Gastroesophageal sphincter (tissue), 4 donors: Measurements from ENCODE around the gene MYO3B. TPM values are rescaled to one million over a fixed set of nuclear protein-coding genes. Genes with fewer than 3 reads are reported as not detected.
A peak's percentile ranks its signal among the peaks of the same experiment; 100 is the strongest.

Experiments
- ATAC-seq: fragments of 150-250 bp; one replicate; pipeline ENCODE4 v1.9.1; 2016; ENCODE audit warnings: mild to moderate bottlenecking, moderate library complexity
- H3K27ac ChIP-seq, 4 donors: fragments of 200-600 bp; sonication (generic) in 3 of 4; 1 replicate in 3 of 4; 2 replicates in 1 of 4; pipeline ENCODE4 v1.5.1; 2016 to 2019
- H3K27me3 ChIP-seq: fragments of 200-600 bp; sonication (generic); one replicate; pipeline ENCODE4 v1.5.1; 2019
- H3K36me3 ChIP-seq, 2 donors: fragments of 200-600 bp; sonication (generic); one replicate each; pipeline ENCODE4 v1.5.1; 2019; ENCODE audit warnings: control low read depth in 1 of 2
- H3K4me1 ChIP-seq, 3 donors: fragments of 200-600 bp; sonication (generic); 1 replicate in 2 of 3; 2 replicates in 1 of 3; pipeline ENCODE4 v1.5.1; 2016 to 2019; ENCODE audit warnings: control low read depth in 2 of 3
- H3K4me3 ChIP-seq, 2 donors: fragments of 200-600 bp; sonication (generic); one replicate each; pipeline ENCODE4 v1.5.1; 2019; ENCODE audit warnings: mild to moderate bottlenecking in 1 of 2, moderate library complexity in 1 of 2
- H3K9me3 ChIP-seq, 3 donors: fragments of 200-600 bp; sonication (generic); one replicate each; pipeline ENCODE4 v1.5.1; 2017 to 2019; ENCODE audit warnings: control low read depth in 2 of 3
- EP300 ChIP-seq: sonication (generic); formaldehyde crosslinking; IDR thresholded peaks from one replicate; pipeline ENCODE4 v1.6.1; 2017; ENCODE audit warnings: antibody characterized with exemption, mild to moderate bottlenecking
- POLR2A ChIP-seq, 2 donors: fragments of 450-650 bp; IDR thresholded peaks; one replicate each; pipeline ENCODE4 v1.6.1; 2017; ENCODE audit warnings: antibody characterized with exemption in 2 of 2, mild to moderate bottlenecking in 2 of 2, moderate library complexity in 1 of 2
- POLR2AphosphoS5 ChIP-seq: sonication (generic); formaldehyde crosslinking; IDR thresholded peaks from one replicate; pipeline ENCODE4 v1.6.1; 2017; ENCODE audit warnings: antibody characterized with exemption
- WGBS, 2 donors: methylation state at CpG; one replicate each; pipeline ENCODE4 v1.1.5; 2018; ENCODE audit warnings: low coverage in 1 of 2; 5-methylcytosine and 5-hydroxymethylcytosine counted together
- total RNA-seq, 4 donors: library from RNA; depleted of rRNA; stranded (reverse); fragments of >200 nt; gene quantifications; one replicate each; pipeline ENCODE4 v1.1.0, GENCODE V29; 2016
- TF ChIP-seq, protein P1 (sequence below), 4 experiments: fragments of 200-600 bp in 2 of 4; fragments of 450-650 bp in 2 of 4; sonication (generic) in 1 of 4; IDR thresholded peaks; one replicate each; pipeline ENCODE4 v1.5.1; 2017 to 2019; ENCODE audit warnings: antibody characterized with exemption in 4 of 4, mild to moderate bottlenecking in 2 of 4, moderate library complexity in 2 of 4

The MYO3B gene
- total RNA-seq, 4 donors from 2014 or later: not detected

- no peak for ATAC-seq
- Histone ChIP-seq H3K27ac (no peak overlapping the region), H3K9me3 (no peaks in the 10 kb centered on the region), H3K4me3 (no peak overlapping the region), H3K36me3 (no peaks in the 10 kb centered on the region), H3K27me3 (no peaks in the 10 kb centered on the region), H3K4me1 (peaks cover 0 to 17% (median 0%) of the 10 kb centered on the region in 3 donors)
- TF ChIP-seq POLR2AphosphoS5: no peak
Observed at GRCh38 chr2:170563401-170563800, 385.5 kb downstream of the MYO3B start.

- 32 to 87% methylated on average over 1 of the region's 1 CpG for WGBS, 2 donors
Observed at GRCh38 chr2:170566138-170566537, 388.2 kb downstream of the MYO3B start.

DNA sequence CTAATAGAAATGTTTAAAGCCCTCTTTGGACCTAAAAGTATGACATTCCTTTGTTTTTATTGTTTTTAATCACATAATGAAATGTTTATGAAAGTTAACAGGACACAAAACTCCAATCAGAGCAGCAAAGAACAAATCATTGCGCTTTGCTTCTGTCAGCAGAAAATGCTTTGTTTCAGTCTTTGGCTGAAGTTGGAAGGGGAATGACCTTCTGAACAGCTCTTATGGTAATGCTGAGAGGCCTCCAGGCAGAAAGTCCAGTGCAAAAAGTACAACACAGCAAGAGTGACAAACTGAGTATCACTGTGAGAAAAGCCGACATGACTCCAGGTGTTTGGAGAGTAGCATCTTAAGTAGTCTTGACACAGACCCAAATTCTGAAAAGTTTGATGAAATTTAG, 389.5 kb downstream of the MYO3B start:
- WGBS, 2 donors: 72 to 86% methylated on average over 2 of the region's 2 CpGs
- Histone ChIP-seq H3K27ac (no peak overlapping the region), H3K4me1 (peaks cover 0 to 4% (median 0%) of the 10 kb centered on the region in 3 donors), H3K9me3 (no peaks in the 10 kb centered on the region), H3K27me3 (no peaks in the 10 kb centered on the region), H3K36me3 (no peaks in the 10 kb centered on the region), H3K4me3 (no peak overlapping the region)
- TF ChIP-seq POLR2A (IDR thresholded peaks at IDR 0.05): no peak
- TF ChIP-seq POLR2AphosphoS5: no peak
- TF ChIP-seq, protein P1, sequence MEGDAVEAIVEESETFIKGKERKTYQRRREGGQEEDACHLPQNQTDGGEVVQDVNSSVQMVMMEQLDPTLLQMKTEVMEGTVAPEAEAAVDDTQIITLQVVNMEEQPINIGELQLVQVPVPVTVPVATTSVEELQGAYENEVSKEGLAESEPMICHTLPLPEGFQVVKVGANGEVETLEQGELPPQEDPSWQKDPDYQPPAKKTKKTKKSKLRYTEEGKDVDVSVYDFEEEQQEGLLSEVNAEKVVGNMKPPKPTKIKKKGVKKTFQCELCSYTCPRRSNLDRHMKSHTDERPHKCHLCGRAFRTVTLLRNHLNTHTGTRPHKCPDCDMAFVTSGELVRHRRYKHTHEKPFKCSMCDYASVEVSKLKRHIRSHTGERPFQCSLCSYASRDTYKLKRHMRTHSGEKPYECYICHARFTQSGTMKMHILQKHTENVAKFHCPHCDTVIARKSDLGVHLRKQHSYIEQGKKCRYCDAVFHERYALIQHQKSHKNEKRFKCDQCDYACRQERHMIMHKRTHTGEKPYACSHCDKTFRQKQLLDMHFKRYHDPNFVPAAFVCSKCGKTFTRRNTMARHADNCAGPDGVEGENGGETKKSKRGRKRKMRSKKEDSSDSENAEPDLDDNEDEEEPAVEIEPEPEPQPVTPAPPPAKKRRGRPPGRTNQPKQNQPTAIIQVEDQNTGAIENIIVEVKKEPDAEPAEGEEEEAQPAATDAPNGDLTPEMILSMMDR (IDR thresholded peaks at IDR 0.05): no peak
- no peak for TF ChIP-seq EP300
- no peak for ATAC-seq

More at GRCh38 chr2:170566138-170566537, 388.2 kb downstream of the MYO3B start:
- no peak for ATAC-seq
- Histone ChIP-seq H3K27me3 (no peaks in the 10 kb centered on the region), H3K4me1 (peaks cover 0 to 4% (median 0%) of the 10 kb centered on the region in 3 donors), H3K27ac (no peak overlapping the region), H3K9me3 (no peaks in the 10 kb centered on the region), H3K36me3 (no peaks in the 10 kb centered on the region), H3K4me3 (no peak overlapping the region)
- TF ChIP-seq POLR2AphosphoS5: peak; percentile 24
- no peak for TF ChIP-seq POLR2A (IDR thresholded peaks at IDR 0.05)

DNA sequence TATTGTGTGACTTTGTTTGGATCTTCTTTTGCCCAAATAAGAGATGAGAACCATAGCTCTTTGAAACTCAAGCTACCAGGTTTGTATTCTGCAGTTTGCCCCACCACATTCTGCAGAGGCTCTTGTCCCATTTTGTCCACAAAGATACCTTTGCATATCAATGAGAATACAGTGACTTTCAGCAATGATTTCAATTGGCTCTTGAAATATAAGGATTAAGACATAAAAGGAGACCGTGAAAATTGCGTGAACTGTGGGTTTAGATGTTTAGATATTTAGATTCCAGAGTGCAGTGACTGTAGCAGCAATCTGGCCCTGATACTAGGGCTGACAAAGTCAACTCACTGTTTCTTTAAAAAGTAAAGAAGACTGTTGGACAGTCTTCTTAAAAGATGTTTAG, 390.6 kb downstream of the MYO3B start:
- H3K9me3 ChIP-seq: no peaks in the 10 kb centered on the region
- H3K4me1 ChIP-seq: peaks cover 0 to 4% (median 0%) of the 10 kb centered on the region in 3 donors
- H3K4me3 ChIP-seq: no peak overlapping the region
- H3K36me3 ChIP-seq: no peaks in the 10 kb centered on the region
- 85 to 100% methylated on average over 1 to 2 of the region's 2 CpGs for WGBS, 2 donors
- TF ChIP-seq EP300: no peak
- TF ChIP-seq, protein P1 (IDR thresholded peaks at IDR 0.05): no peak
- TF ChIP-seq POLR2AphosphoS5: no peak
- TF ChIP-seq POLR2A (IDR thresholded peaks at IDR 0.05): no peak
- H3K27me3 ChIP-seq: no peaks in the 10 kb centered on the region
- ATAC-seq: no peak
- no peak overlapping the region for H3K27ac ChIP-seq

DNA sequence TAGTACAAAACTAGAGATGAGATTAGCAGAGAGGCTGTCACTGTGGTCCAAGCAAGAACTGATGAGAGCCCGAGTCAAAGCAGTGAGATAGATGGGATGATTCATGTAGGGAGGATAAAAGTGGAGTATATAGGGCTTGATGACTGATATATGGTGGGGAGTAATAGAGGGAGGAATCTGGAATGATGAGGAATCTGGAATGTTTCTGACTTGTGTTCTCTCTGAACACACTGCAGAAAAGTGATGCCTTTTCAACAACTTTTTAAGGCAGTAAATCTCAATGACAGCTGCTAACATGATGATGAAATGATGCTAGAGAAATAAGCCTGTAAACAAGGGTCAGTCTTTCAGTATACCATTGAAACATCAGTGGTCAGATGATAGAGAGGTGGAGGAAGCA, 393.7 kb downstream of the MYO3B start:
- 80 to 100% methylated on average over 1 of the region's 1 CpG for WGBS, 2 donors
- no peaks in the 10 kb centered on the region for H3K36me3 ChIP-seq
- no peak overlapping the region for H3K4me3 ChIP-seq
- H3K4me1 ChIP-seq: peaks cover 0 to 3% (median 0%) of the 10 kb centered on the region in 3 donors
- TF ChIP-seq, protein P1 (IDR thresholded peaks at IDR 0.05): no peak
- TF ChIP-seq POLR2A (IDR thresholded peaks at IDR 0.05): no peak
- TF ChIP-seq POLR2AphosphoS5: no peak
- no peak for TF ChIP-seq EP300
- no peak for ATAC-seq
- H3K9me3 ChIP-seq: no peaks in the 10 kb centered on the region
- no peak overlapping the region for H3K27ac ChIP-seq
- H3K27me3 ChIP-seq: no peaks in the 10 kb centered on the region

- H3K4me3 ChIP-seq: no peak overlapping the region
- TF ChIP-seq EP300 (no peak), POLR2AphosphoS5 (no peak), POLR2A (IDR thresholded peaks at IDR 0.05) (no peak)
- TF ChIP-seq, protein P1 (IDR thresholded peaks at IDR 0.05): no peak
- H3K27ac ChIP-seq: no peak overlapping the region
- no peaks in the 10 kb centered on the region for H3K4me1 ChIP-seq
- 85 to 100% methylated on average over 1 of the region's 1 CpG for WGBS, 2 donors
- H3K9me3 ChIP-seq: no peaks in the 10 kb centered on the region
- no peak for ATAC-seq
- no peaks in the 10 kb centered on the region for H3K27me3 ChIP-seq
- no peaks in the 10 kb centered on the region for H3K36me3 ChIP-seq
Observed at GRCh38 chr2:170573671-170574070, 395.7 kb downstream of the MYO3B start.
